Limb (tissue), 2 donors: Measurements from ENCODE around the gene YPEL5.

Experiments
- DNase-seq, 2 donors: peaks; one replicate each; pipeline ENCODE4 v3.0.0-alpha.2; 2016; ENCODE audit errors: extremely low spot score in 2 of 2

YPEL5 gene

GRCh38 chr2:30205456-30205855, 58.6 kb downstream of the YPEL5 start:
- no peak for DNase-seq

GRCh38 chr2:30206461-30207430, 59.9 kb downstream of the YPEL5 start:
- DNase-seq, result no peak

GRCh38 chr2:30208453-30208852, 61.6 kb downstream of the YPEL5 start:
- peak; percentile 71 to 86 for DNase-seq

- DNase-seq, result no peak
These were observed 62.4 kb downstream of the YPEL5 start for GRCh38 chr2:30209227-30209626.
